Measurements from ENCODE around the gene SMIM5.
"Not testable (repeated sequence)": the region's sequence is repeated elsewhere in the genome, so short reads cannot be mapped to it uniquely, and the experiment has no call there.

The SMIM5 gene

GRCh38 chr17:75637551-75637950, 4.3 kb downstream of the SMIM5 start:
- Histone ChIP-seq H3K9me3 (ENCODE audit: low read depth, low read length) (no peaks in the 10 kb centered on the region), H3K9ac (ENCODE audit: insufficient read length) (no peak overlapping the region), H3K36me3 (ENCODE audit: insufficient read depth, low read length) (no peaks in the 10 kb centered on the region), H3K27ac (no peak overlapping the region), H3K4me3 (no peak overlapping the region)
- TF ChIP-seq EZH2 (IDR thresholded peaks at IDR 0.05), result no peak
- no peak for DNase-seq (ENCODE audit: low read depth, low spot score)

- DNase-seq (ENCODE audit: low read depth, low spot score); H3K9ac ChIP-seq (ENCODE audit: insufficient read length); H3K9me3 ChIP-seq (ENCODE audit: low read depth, low read length); H3K36me3 ChIP-seq (ENCODE audit: insufficient read depth, low read length); H3K27ac ChIP-seq; H3K4me3 ChIP-seq: not testable (repeated sequence)
Observed at GRCh38 chr17:75638039-75638438, 4.8 kb downstream of the SMIM5 start.

GRCh38 chr17:75638893-75639292, 5.7 kb downstream of the SMIM5 start:
- DNase-seq (ENCODE audit: low read depth, low spot score), result no peak
- Histone ChIP-seq H3K4me3 (no peak overlapping the region), H3K36me3 (ENCODE audit: insufficient read depth, low read length) (no peaks in the 10 kb centered on the region), H3K9me3 (ENCODE audit: low read depth, low read length) (no peaks in the 10 kb centered on the region), H3K9ac (ENCODE audit: insufficient read length) (no peak overlapping the region), H3K27ac (no peak overlapping the region)
- TF ChIP-seq POLR2AphosphoS5 (IDR thresholded peaks at IDR 0.05; ENCODE audit: borderline replicate concordance, low read depth, low read length) (no peak), EZH2 (IDR thresholded peaks at IDR 0.05) (no peak), FOXP2 (optimal IDR thresholded peaks at IDR 0.05; ENCODE audit: control extremely low read depth, extremely low read length, insufficient read depth) (no peak)

GRCh38 chr17:75639327-75639726, 6.1 kb downstream of the SMIM5 start:
- Histone ChIP-seq H3K27ac (no peak overlapping the region), H3K36me3 (ENCODE audit: insufficient read depth, low read length) (no peaks in the 10 kb centered on the region), H3K9ac (ENCODE audit: insufficient read length) (no peak overlapping the region), H3K4me3 (no peak overlapping the region), H3K9me3 (ENCODE audit: low read depth, low read length) (no peaks in the 10 kb centered on the region)
- no peak for TF ChIP-seq EZH2 (IDR thresholded peaks at IDR 0.05)
- no peak for TF ChIP-seq FOXP2 (optimal IDR thresholded peaks at IDR 0.05; ENCODE audit: control extremely low read depth, extremely low read length, insufficient read depth)
- TF ChIP-seq POLR2AphosphoS5 (IDR thresholded peaks at IDR 0.05; ENCODE audit: borderline replicate concordance, low read depth, low read length), result no peak
- no peak for DNase-seq (ENCODE audit: low read depth, low spot score)

GRCh38 chr17:75639771-75640555, 6.7 kb downstream of the SMIM5 start:
- Histone ChIP-seq H3K4me3 (no peak overlapping the region), H3K9me3 (ENCODE audit: low read depth, low read length) (no peaks in the 10 kb centered on the region), H3K36me3 (ENCODE audit: insufficient read depth, low read length) (no peaks in the 10 kb centered on the region), H3K27ac (no peak overlapping the region), H3K9ac (ENCODE audit: insufficient read length) (no peak overlapping the region)
- TF ChIP-seq FOXP2 (optimal IDR thresholded peaks at IDR 0.05; ENCODE audit: control extremely low read depth, extremely low read length, insufficient read depth) (no peak), POLR2AphosphoS5 (IDR thresholded peaks at IDR 0.05; ENCODE audit: borderline replicate concordance, low read depth, low read length) (no peak), EZH2 (IDR thresholded peaks at IDR 0.05) (no peak)
- DNase-seq (ENCODE audit: low read depth, low spot score), result no peak

GRCh38 chr17:75640556-75641119, 7.4 kb downstream of the SMIM5 start:
- Histone ChIP-seq H3K36me3 (ENCODE audit: insufficient read depth, low read length) (no peaks in the 10 kb centered on the region), H3K9ac (ENCODE audit: insufficient read length) (no peak overlapping the region), H3K27ac (no peak overlapping the region), H3K9me3 (ENCODE audit: low read depth, low read length) (no peaks in the 10 kb centered on the region), H3K4me3 (no peak overlapping the region)
- TF ChIP-seq POLR2AphosphoS5 (IDR thresholded peaks at IDR 0.05; ENCODE audit: borderline replicate concordance, low read depth, low read length) (no peak), EZH2 (IDR thresholded peaks at IDR 0.05) (no peak)
- no peak for DNase-seq (ENCODE audit: low read depth, low spot score)

- Histone ChIP-seq H3K4me3 (no peak overlapping the region), H3K9me3 (ENCODE audit: low read depth, low read length) (no peaks in the 10 kb centered on the region), H3K9ac (ENCODE audit: insufficient read length) (no peak overlapping the region), H3K36me3 (ENCODE audit: insufficient read depth, low read length) (no peaks in the 10 kb centered on the region), H3K27ac (no peak overlapping the region)
- TF ChIP-seq POLR2AphosphoS5 (IDR thresholded peaks at IDR 0.05; ENCODE audit: borderline replicate concordance, low read depth, low read length), result no peak
- no peak for DNase-seq (ENCODE audit: low read depth, low spot score)
Observed at GRCh38 chr17:75641343-75641742, 8.1 kb downstream of the SMIM5 start.

GRCh38 chr17:75642182-75642783, 9.0 kb downstream of the SMIM5 start:
- H3K36me3 ChIP-seq (ENCODE audit: insufficient read depth, low read length), result no peaks in the 10 kb centered on the region
- H3K27ac ChIP-seq, result no peak overlapping the region
- H3K4me3 ChIP-seq, result no peak overlapping the region
- H3K9ac ChIP-seq (ENCODE audit: insufficient read length), result no peak overlapping the region
- H3K9me3 ChIP-seq (ENCODE audit: low read depth, low read length), result no peaks in the 10 kb centered on the region
- DNase-seq (ENCODE audit: low read depth, low spot score), result no peak
- TF ChIP-seq POLR2AphosphoS5 (IDR thresholded peaks at IDR 0.05; ENCODE audit: borderline replicate concordance, low read depth, low read length) (no peak), EZH2 (IDR thresholded peaks at IDR 0.05) (no peak), FOXP2 (optimal IDR thresholded peaks at IDR 0.05; ENCODE audit: control extremely low read depth, extremely low read length, insufficient read depth) (no peak)
